ENCODE results near the gene GUK1.

DNA sequence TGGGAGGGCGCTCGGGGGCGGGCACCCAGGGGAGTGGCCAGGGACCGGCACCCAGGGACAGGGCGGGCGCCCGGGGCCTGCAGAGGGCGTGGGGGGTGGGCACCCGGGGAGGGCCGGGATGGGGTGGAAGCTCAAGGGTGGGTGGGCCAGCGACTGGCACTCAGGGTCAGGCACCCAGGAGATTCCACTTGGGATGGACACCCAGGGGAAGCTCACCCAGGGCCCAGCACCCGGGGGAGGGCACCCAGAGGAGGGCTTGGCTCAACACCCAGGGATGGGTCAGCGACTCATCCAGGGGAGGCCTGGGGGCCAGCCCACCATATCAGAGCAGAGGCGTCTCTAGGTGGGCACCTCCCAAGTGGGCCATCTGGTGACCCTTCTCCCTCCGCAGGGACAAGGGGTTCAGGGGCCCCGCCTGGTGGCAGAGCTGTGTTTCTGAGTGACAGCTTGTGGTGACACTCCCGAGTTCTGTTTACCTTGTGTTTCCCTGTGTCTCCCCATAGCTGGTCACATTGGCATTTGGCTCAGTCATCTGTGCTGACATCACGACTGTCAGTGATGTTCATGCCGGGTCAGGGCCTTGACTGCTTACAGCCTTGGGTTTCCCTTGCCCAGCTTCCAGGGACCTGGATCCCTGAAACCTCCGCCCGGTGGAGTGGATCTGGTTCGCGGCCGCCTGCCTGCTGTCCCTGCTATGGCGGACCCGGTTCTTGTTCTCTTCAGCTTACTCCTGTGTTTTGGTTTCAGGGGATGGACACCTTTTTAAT is 26.3 kb downstream of the GUK1 start:
- no peak for TF ChIP-seq ZNF274 (IDR thresholded peaks at IDR 0.05; ENCODE audit: low read depth, low read length)
- TF ChIP-seq YY1 (IDR thresholded peaks at IDR 0.05; ENCODE audit: insufficient read depth, insufficient read length) = no peak
